Psoas muscle (tissue), 8 donors: ENCODE measurements around the gene ZFYVE26. TPM values are rescaled to one million over a fixed set of nuclear protein-coding genes. Genes with fewer than 3 reads are reported as not detected.

Source experiments
- ATAC-seq, 4 donors: fragments of 200-7000 bp; cut with Tn5 transposase; one replicate each; pipeline ENCODE4 v1.9.1; 2020; ENCODE audit warnings: moderate library complexity in 3 of 4, mild to moderate bottlenecking in 2 of 4
- DNase-seq, 2 donors: peaks; one replicate each; pipeline ENCODE4 v3.0.0-alpha.2; 2020
- H3K27ac ChIP-seq: fragments of 200-600 bp; one replicate; pipeline ENCODE4 v1.8.0; 2022
- H3K27me3 ChIP-seq, 3 donors: fragments of 200-600 bp in 1 of 3; one replicate each; pipeline versions ENCODE4 v1.6.1 to v1.8.0; 2013 to 2022; ENCODE audit warnings: low read length in 2 of 3, mild to moderate bottlenecking in 2 of 3, moderate library complexity in 1 of 3; ENCODE audit not compliant: insufficient read depth in 3 of 3
- H3K36me3 ChIP-seq, 2 donors: fragments of 200-600 bp in 1 of 2; one replicate each; pipeline versions ENCODE4 v1.6.1 to v1.8.0; 2013 to 2022; ENCODE audit warnings: low read depth in 1 of 2, mild to moderate bottlenecking in 1 of 2, moderate library complexity in 1 of 2; ENCODE audit not compliant: insufficient read depth in 1 of 2
- H3K4me1 ChIP-seq: fragments of 200-600 bp; one replicate; pipeline ENCODE4 v1.8.0; 2022
- H3K4me3 ChIP-seq: fragments of 200-600 bp; one replicate; pipeline ENCODE4 v1.8.0; 2022; ENCODE audit warnings: mild to moderate bottlenecking
- H3K9me3 ChIP-seq: fragments of 200-600 bp; one replicate; pipeline ENCODE4 v1.8.0; 2022
- WGBS, 3 donors: extraction: QIAGEN DNeasy Blood & Tissue Kit; methylation state at CpG; one replicate each; pipeline versions ENCODE4 v1.1.6 to v1.1.7; 2013; 5-methylcytosine and 5-hydroxymethylcytosine counted together
- intact Hi-C, 2 donors: fragments of 100-400 bp; cut with DNase I; formaldehyde crosslinking; loops; one replicate each; pipeline versions ENCODE4 v1.11.0 to v1.14.2; 2022
- polyA plus RNA-seq, 3 donors: library from polyadenylated mRNA; stranded (reverse); fragments of 200-250 nt; gene quantifications; one replicate each; pipeline ENCODE4 v1.2.3, GENCODE V29; 2013
- total RNA-seq, 4 donors: library from RNA; stranded (reverse); fragmentation: NEBNext Ultra II Directional in 2 of 4; extraction: Animal tissue kit (Norgen Biotek cat#: 25700) in 2 of 4; gene quantifications; one replicate each; pipeline versions ENCODE4 v1.2.1 to v1.2.4, GENCODE V29; 2021 to 2023
- TF ChIP-seq, protein P1 (sequence below): fragments of 200-600 bp; IDR thresholded peaks from one replicate; pipeline ENCODE4 v1.8.0; 2022; ENCODE audit warnings: antibody characterized with exemption
- donor health status: healthy with polysubstance abuse.
- donor health status: DM: no; HTN: no; CAD: no; lungs with moderate emphysema.
- donor health status: Bipolar disorder and iron deficiency.
- donor health status: healthy.
- donor health status: DM: yes; HTN: yes; CAD: no.
- donor health status: DM: no; HTN: no; CAD: no.
- donor health status: DM: no; HTN: no; CAD: no.
- donor health status: DM: yes; HTN: yes; CAD: no.

Gene ZFYVE26
- total and polyA plus RNA-seq, 7 donors, result 3.9 to 18.7 (median 14.9) TPM

DNA sequence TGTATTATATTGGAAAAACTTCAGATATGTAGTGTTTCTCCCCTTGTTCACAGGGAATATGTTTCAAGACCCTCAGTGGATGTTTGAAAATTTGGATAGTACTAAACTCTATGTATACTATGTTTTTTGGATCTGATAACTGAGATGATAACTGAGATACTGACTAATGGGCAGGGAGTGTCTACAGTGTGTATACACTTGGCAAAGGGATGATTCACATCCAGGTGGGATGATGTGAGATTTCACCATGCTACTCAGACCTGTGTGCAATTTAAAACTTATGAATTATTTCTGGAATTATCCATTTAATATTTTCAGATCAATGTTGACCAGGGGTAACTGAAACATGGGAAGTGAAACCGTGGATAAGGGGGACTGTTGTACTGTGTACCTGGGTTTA lies 17.0 kb upstream of the ZFYVE26 start:
- Histone ChIP-seq H3K4me3 (no peak overlapping the region), H3K9me3 (peaks cover under 1% of the 10 kb centered on the region), H3K27ac (no peak overlapping the region), H3K4me1 (no peaks in the 10 kb centered on the region), H3K36me3 (no peaks in the 10 kb centered on the region), H3K27me3 (no peaks in the 10 kb centered on the region)
- TF ChIP-seq, protein P1, sequence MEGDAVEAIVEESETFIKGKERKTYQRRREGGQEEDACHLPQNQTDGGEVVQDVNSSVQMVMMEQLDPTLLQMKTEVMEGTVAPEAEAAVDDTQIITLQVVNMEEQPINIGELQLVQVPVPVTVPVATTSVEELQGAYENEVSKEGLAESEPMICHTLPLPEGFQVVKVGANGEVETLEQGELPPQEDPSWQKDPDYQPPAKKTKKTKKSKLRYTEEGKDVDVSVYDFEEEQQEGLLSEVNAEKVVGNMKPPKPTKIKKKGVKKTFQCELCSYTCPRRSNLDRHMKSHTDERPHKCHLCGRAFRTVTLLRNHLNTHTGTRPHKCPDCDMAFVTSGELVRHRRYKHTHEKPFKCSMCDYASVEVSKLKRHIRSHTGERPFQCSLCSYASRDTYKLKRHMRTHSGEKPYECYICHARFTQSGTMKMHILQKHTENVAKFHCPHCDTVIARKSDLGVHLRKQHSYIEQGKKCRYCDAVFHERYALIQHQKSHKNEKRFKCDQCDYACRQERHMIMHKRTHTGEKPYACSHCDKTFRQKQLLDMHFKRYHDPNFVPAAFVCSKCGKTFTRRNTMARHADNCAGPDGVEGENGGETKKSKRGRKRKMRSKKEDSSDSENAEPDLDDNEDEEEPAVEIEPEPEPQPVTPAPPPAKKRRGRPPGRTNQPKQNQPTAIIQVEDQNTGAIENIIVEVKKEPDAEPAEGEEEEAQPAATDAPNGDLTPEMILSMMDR, result no peak
- no peak for ATAC-seq
- 84 to 97% (median 94%) methylated on average over 1 of the region's 1 CpG for WGBS, 3 donors
- intact Hi-C loops, result no loop called here
- DNase-seq, result no peak

DNA sequence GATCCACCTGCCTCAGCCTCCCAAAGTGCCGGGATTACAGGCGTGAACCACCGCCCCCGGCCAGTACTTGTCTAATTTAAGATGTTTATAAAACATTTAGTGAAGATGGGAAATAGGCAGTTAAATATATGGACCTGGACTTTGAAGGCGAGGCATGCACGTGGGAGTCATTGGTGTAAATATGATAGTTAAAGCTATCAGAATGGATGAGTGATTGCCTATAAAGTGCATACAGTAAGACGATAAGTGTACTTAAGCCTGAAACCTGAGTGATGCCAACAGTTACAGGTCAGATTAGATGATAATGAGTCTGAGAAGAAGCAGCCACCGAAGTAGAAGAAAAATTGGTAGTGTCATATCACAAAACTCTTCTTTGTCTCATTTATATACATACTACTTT lies 14.7 kb upstream of the ZFYVE26 start:
- peaks cover 0 to 9% of the 10 kb centered on the region in 2 donors for H3K36me3 ChIP-seq
- H3K9me3 ChIP-seq, result peaks cover 3% of the 10 kb centered on the region
- no peaks in the 10 kb centered on the region for H3K27me3 ChIP-seq
- intact Hi-C loops, result no loop called here
- DNase-seq, result no peak
- no peaks in the 10 kb centered on the region for H3K4me1 ChIP-seq
- H3K27ac ChIP-seq, result no peak overlapping the region
- TF ChIP-seq, protein P1, result no peak
- ATAC-seq, result no peak
- H3K4me3 ChIP-seq, result no peak overlapping the region
- 89 to 94% (median 90%) methylated on average over 8 of the region's 8 CpGs for WGBS, 3 donors

DNA sequence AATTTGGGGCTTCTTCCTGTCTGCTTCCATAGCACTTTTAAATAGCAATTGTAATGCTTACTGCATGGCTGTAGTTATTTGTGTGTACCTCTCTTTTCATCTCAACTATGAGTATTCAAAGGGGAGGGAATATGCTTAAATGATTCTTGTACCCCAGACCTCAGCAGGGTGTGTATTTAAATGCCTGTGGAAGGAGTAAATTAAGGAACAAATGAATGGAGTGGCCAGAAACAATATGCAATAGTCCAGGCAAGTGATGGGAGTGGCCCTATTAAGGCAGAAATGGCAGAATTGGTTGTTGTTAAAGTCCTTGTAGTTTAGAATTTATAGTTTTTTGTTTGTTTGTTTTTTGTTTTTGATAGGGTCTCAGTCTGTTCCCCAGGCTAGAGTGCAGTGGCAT lies 4.7 kb upstream of the ZFYVE26 start:
- intact Hi-C loops, result no loop called here
- peaks cover 0 to 10% of the 10 kb centered on the region in 2 donors for H3K36me3 ChIP-seq
- H3K4me1 ChIP-seq, result peaks cover 8% of the 10 kb centered on the region
- H3K27me3 ChIP-seq, result no peaks in the 10 kb centered on the region
- H3K27ac ChIP-seq, result no peak overlapping the region
- H3K9me3 ChIP-seq, result no peaks in the 10 kb centered on the region
- ATAC-seq (no peak), DNase-seq (no peak)
- TF ChIP-seq, protein P1, result no peak
- no peak overlapping the region for H3K4me3 ChIP-seq

DNA sequence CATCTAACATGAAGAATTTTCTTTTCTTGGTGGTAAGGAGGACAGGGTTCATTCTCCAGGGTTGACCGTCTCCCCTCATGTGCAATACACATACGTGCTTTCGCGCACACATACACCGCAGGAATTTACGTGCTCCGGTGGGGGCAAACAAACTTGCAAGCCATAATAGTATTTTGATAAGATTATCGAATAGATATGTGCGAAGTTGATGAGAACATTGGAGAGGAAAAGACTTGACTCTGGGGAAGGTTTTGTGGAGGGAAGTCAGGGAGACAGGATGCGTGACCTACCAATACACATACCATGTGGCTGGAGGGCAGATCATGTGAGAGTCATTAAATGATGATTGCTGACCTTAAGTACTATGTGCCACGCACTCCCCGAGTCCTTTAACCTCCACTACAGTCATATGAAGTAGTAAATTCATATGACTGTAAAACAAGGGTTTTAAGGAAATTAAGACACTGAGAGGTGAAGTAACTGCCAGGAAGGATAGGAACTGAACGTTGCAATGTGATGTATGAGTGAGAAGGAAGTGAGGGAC lies 4.1 kb upstream of the ZFYVE26 start:
- H3K4me1 ChIP-seq, result peaks cover 12% of the 10 kb centered on the region
- TF ChIP-seq, protein P1, result no peak
- intact Hi-C loops, result no loop called here
- DNase-seq (no peak), ATAC-seq (no peak)
- H3K4me3 ChIP-seq, result peak overlapping the region; percentile 98
- no peak overlapping the region for H3K27ac ChIP-seq
- no peaks in the 10 kb centered on the region for H3K27me3 ChIP-seq
- H3K9me3 ChIP-seq, result no peaks in the 10 kb centered on the region
- WGBS, 3 donors, result 29 to 31% (median 30%) methylated on average over 13 of the region's 13 CpGs
- peaks cover 0 to 4% of the 10 kb centered on the region in 2 donors for H3K36me3 ChIP-seq
